Bone marrow (tissue), 2 donors: ENCODE results near the gene ANO9.
"Not testable (repeated sequence)": the region's sequence is repeated elsewhere in the genome, so short reads cannot be mapped to it uniquely, and the experiment has no call there.

Experiments
- DNase-seq, 2 donors: peaks; one replicate each; lab custom pipeline; 2025; lab: John Stamatoyannopoulos, UW

The ANO9 gene

DNA sequence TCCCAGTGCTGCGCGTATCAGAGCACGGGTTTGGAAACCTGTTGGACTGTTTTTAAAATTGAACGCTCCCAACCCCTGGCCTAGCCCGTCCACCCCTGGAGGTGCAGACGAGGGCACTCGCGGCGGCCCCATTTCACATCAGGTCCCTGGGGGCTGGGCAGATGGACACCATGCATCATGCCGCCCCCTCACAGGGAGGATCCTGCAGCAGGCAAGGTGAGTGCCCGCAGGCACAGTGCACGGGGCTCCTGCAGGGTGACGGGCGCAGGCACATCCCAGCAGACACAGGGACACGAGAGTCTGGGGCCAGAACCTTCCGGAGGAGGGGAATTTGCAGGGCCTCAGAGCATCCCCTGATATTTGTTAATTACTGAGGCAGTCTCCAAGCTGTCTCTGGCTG lies 7.3 kb downstream of the ANO9 start:
- no peak for DNase-seq

DNA sequence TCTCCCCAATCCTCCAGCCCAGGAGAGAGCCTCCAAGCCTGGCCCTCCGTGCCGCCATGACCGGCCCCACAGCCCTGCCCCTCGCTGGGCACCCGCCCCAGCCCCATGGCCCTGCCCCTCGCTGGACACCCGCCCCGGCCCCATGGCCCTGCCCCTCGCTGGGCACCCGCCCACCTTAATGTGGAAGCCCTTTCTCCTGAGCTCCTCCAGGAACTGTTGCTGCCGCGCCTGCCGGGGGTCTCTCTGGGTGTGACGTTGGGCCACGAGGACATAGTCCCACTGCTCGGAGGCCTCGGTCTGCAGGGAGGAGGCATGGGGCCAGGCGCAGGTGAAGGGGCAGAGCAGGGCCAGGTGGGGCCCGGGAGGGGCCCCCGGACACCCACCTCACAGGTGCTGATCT lies 8.2 kb downstream of the ANO9 start:
- no peak for DNase-seq

DNA sequence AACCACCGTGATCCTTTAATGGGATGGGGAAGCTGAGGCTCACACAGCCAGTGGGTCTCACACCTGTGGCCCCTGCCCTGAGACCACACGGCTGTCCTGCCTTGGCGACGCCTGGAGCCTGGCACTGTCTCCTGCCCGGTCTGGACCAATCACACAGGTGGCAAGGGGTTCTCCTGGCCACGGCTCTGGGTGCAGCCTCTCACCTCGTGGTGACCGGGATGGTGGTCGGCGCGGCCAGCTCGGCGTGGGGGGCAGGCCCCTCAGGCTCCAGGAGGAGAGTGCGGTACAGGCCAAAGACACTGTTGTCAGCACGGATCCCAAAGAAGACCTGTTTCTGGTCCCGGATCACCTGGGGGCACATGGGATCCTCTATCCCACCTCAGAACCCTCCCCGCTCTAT lies 8.7 kb downstream of the ANO9 start:
- no peak for DNase-seq

DNA sequence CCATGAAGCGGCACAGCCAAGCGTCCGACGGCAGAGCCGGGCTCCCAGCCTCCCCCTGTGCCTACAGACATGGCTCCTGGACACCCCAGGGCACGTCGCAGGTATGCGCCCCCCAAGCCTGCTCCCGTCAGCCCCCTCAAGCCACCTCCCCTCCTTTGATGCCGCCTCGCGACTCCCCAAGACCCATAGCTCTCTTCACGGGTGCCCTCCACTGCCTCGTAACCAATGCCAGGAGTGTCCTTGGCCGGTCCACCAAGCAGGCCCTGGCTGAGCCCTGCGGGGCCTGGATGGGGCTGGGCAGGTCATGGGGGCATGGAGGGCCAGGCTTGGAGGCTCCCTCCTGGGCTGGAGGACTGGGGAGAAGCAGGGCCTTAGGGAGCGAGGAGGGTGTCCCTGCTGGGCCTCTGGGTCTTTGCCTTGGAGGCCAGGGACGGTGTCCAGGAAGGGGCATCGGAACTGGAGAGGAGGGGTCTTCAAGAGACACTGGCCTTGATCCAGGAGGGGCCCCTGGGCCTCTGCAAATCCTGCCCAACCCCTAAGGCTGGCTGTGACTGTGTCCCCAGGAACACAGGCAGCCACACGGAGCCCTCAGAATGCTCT lies 9.2 kb downstream of the ANO9 start:
- DNase-seq, result no peak

GRCh38 chr11:431921-432320 lies 9.9 kb downstream of the ANO9 start:
- no peak for DNase-seq

GRCh38 chr11:429931-430456 lies 11.8 kb downstream of the ANO9 start:
- DNase-seq, result no peak

DNA sequence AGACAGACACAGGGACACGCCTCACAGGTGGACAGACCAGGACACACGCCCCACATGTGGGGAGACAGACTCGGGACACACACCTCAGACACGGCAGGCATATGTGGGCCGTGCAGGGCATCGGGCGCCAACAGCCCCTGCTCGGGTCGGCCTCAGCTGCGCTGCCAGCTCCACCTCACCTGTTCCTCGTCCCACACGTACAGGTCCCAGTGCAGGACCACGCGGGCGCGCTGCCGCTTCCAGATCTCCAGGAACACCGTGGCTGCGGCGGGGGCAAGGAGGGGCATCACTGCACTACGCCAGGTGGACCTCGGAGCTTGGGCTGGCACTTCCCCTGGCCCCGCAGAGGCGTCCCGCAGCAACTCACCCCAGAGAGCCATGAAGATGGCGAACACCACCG lies 12.4 kb downstream of the ANO9 start:
- DNase-seq, result no peak

DNA sequence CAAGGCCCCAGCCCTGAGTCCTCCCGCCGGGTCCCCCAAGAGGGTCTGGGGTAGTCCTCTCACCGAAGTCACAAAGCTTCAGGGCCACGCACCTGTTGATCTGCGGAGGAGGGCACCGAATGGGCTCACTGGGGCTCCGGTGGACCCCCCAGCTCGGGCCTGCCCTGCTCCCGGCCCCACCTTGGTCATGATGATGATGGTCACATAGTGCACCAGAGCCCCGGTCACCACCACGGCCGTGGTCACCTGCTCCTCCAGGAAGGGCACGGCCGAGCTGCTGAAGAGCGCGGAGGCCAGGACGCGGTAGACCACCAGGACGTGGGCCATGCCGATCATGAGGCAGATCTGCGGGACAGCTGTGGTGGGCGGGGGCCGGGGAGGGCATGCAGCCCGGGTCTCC lies 13.5 kb downstream of the ANO9 start:
- DNase-seq, result no peak

- no peak for DNase-seq
These were observed 15.0 kb downstream of the ANO9 start for GRCh38 chr11:426851-427250.

- DNase-seq, result no peak
These were observed 16.5 kb downstream of the ANO9 start for GRCh38 chr11:425301-425700.

DNA sequence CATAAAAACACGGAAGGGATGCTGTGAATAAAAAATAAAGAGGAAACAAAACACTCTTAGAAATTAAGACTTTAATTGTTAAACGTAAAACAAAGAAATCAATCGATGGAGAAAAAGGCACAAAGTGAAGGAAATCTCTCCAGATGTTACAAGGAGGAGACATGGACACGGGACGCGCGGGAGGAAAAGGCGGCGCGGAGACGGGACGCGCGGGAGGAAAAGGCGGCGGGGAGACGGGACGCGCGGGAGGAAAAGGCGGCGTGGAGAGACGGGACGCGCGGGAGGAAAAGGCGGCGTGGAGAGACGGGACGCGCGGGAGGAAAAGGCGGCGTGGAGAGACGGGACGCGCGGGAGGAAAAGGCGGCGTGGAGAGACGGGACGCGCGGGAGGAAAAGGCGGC lies 17.0 kb downstream of the ANO9 start:
- not testable (repeated sequence) for DNase-seq

GRCh38 chr11:424232-424631 lies 17.6 kb downstream of the ANO9 start:
- DNase-seq, result no peak

- DNase-seq, result no peak
These were observed 19.6 kb downstream of the ANO9 start for GRCh38 chr11:422249-422656.

- DNase-seq, result no peak
These were observed 20.9 kb downstream of the ANO9 start for GRCh38 chr11:420911-421321.

- DNase-seq, result no peak
These were observed 21.5 kb downstream of the ANO9 start for GRCh38 chr11:420054-420910.

- DNase-seq, result no peak
These were observed 22.4 kb downstream of the ANO9 start for GRCh38 chr11:419248-420005.

- no peak for DNase-seq
These were observed 23.2 kb downstream of the ANO9 start for GRCh38 chr11:418343-419247.

DNA sequence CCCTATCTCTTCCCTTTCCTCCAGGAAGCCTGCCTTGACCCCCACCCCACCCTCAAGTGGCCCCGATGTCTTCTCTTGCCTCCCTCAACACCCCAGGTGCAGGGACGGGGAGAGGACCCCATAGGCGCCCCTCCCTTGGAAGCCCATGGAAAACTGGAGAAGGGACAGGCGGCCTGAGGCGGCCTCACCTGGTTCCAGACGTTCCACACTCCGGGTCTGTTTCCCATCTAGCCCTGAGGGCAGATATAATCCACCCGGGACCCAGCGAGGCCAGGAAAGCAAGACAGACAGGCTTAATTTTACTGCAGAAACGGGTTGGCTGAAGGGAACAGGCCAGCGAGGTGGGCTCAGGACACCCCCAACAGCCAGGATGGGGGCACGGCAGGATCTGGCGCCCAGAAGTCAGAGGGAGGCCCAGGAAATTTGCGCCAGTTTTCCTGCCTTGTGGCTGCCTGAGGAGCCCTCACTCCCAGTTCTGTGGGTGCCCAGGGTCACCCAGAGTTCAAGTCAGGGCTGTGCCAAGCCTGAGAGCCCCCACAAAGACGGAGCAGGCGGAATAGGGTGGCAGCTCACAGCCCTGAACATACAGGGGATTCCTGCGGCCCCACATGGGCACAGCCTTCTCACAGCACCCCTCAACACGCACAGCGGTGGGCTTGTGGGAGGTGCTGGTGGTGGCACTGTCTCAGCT lies 24.0 kb downstream of the ANO9 start:
- DNase-seq, result no peak

DNA sequence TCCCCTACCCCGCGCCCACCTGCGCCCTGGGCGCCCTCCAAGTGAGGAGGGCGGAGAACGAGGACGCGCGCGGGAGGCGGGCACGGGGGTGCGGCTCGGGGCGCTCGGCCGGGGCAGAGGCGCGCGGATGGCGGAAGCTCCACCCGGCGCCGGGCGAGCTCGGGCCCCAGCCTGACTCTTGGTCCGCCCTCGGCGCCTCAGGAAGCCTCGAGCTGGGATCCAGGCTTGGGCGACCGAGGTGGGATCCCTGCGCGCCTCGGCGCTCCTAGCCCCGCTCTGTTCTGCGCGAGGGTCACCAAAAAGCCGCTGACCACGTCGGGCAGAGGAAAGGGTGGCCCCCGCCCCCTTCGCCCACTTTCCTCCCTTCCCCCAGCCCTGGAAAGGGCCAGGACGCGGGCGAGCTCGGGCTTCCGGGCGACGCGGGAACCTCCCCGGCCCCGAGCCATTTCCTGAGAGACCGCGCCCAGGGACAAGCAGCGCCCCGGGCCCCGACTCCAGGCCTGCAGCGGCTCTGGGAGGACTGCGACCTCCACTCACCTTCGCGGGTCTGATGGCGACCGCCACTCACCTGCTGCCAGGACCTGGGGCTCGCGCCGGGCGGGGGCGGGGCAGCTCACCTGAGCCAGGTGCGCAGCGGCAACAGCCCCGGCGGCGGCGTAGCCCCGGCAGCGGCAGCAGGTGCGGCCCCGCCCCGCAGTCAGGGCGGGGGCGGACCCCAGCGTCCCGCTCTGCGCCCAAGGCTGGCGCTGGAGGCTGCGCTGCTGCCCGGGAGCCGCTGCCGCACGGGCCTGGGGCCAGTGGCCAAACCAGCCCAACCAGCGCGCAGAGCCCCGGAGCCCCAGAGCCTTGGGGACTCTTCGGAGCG lies 24.8 kb downstream of the ANO9 start:
- DNase-seq, result peak in 1 of 2 donors; percentile 37
